Measurements from ENCODE around the gene RHBG.

RHBG gene

GRCh38 chr1:156385534-156386031 lies 16.6 kb downstream of the RHBG start:
- no peak overlapping the region for H3K4me3 ChIP-seq (replicated peaks in 1 of 2; ENCODE audit: low read depth in 2 of 2, low read length in 2 of 2)
- TF ChIP-seq, protein P1, sequence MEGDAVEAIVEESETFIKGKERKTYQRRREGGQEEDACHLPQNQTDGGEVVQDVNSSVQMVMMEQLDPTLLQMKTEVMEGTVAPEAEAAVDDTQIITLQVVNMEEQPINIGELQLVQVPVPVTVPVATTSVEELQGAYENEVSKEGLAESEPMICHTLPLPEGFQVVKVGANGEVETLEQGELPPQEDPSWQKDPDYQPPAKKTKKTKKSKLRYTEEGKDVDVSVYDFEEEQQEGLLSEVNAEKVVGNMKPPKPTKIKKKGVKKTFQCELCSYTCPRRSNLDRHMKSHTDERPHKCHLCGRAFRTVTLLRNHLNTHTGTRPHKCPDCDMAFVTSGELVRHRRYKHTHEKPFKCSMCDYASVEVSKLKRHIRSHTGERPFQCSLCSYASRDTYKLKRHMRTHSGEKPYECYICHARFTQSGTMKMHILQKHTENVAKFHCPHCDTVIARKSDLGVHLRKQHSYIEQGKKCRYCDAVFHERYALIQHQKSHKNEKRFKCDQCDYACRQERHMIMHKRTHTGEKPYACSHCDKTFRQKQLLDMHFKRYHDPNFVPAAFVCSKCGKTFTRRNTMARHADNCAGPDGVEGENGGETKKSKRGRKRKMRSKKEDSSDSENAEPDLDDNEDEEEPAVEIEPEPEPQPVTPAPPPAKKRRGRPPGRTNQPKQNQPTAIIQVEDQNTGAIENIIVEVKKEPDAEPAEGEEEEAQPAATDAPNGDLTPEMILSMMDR (IDR thresholded peaks at IDR 0.05; ENCODE audit: low read depth, low read length): peak; percentile 90

DNA sequence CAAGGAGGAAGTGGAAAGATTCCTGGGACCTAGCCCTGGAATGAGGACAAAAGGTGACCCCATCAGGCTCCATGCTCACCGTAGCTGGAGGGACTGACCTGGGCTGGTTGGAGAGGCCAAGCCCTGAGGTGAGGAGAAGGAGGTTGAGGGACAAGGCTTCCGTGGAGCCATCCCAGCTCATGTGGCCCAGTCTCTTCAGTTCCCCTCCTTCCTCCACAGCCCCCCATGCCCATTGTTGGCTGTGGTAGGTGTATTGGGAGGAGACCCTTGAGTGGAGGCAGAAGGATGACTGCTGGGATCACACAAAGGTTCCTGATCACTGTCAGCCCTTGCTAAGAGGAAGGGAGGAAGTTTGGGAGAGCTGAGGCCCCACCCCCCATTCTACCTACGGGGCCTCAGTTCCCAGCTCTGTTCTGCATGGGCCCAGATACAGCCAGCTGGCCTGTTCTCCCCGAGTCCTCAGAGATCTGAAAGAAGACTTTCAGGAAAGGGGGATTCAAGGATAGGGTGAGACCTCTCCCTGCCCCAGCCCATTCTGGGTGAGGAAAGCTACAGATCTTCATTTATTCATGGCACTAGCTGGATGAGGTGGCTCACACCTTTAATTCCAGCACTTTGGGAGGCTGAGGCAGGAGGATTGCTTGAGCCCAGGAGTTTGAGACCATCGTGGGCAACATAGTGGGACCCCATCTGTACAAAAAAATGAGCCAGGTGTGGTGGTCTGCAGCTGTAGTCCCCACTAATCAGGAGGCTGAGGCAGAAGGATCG lies 17.3 kb downstream of the RHBG start:
- TF ChIP-seq, protein P1 (IDR thresholded peaks at IDR 0.05; ENCODE audit: low read depth, low read length): no peak
- H3K4me3 ChIP-seq (replicated peaks in 1 of 2; ENCODE audit: low read depth in 2 of 2, low read length in 2 of 2): no peak overlapping the region
- no peak for DNase-seq (ENCODE audit: low read depth in 2 of 2)

More at GRCh38 chr1:156385534-156386031, 16.6 kb downstream of the RHBG start:
- peak; percentile 77 to 81 for DNase-seq (ENCODE audit: low read depth in 2 of 2)

DNA sequence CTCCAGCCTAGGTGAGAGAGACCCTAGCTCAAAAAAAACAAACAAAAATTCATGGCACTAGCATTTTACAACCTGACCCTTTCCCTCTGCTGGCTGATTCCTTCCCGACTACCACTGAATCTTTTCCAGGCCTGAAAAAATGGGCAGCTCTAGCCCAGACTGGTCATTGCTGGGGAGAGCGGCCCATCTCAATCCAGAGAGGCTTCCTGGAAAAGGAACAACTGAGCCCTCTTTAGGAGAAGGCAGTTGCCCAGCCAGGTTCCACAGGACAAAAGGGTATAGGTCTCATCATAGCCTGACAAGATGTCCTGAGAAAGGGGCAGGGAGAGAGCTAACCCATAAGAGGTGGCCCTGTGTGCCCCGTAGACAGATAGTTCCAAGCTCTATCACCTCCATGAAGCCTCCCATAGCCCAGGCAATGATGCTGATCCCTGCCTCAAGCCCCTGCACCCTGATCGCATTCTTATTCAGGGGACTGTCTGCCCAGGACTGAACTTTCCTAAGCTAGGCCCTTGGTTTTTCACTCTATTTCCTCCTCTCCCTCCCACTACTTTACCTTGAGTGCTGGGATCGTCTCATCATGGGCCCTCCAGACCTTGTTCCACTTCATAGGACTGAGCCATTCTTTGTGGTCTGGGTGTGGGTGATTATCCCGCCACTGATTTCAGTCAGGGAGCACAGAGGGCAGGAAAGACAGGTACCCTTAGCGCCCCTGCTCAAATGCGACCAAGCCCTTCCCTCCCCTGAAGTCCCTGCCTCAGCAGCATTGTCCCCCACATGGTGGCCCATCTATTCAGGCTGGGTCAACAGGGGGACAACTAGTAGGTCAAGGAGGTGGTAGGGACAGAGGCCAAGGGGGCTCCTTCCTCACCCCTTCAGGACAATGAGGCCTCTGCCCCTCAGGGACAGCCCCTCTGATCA lies 18.2 kb downstream of the RHBG start:
- no peak overlapping the region for H3K4me3 ChIP-seq (replicated peaks in 1 of 2; ENCODE audit: low read depth in 2 of 2, low read length in 2 of 2)
- DNase-seq (ENCODE audit: low read depth in 2 of 2): no peak
- TF ChIP-seq, protein P1 (IDR thresholded peaks at IDR 0.05; ENCODE audit: low read depth, low read length): no peak

- no peak for DNase-seq (ENCODE audit: low read depth in 2 of 2)
- H3K4me3 ChIP-seq (replicated peaks in 1 of 2; ENCODE audit: low read depth in 2 of 2, low read length in 2 of 2): no peak overlapping the region
- TF ChIP-seq, protein P1 (IDR thresholded peaks at IDR 0.05; ENCODE audit: low read depth, low read length): no peak
These were observed 18.8 kb downstream of the RHBG start for GRCh38 chr1:156387870-156388173.

GRCh38 chr1:156388174-156389137 lies 19.4 kb downstream of the RHBG start:
- DNase-seq (ENCODE audit: low read depth in 2 of 2): no peak
- TF ChIP-seq, protein P1 (IDR thresholded peaks at IDR 0.05; ENCODE audit: low read depth, low read length): no peak
- H3K4me3 ChIP-seq (replicated peaks in 1 of 2; ENCODE audit: low read depth in 2 of 2, low read length in 2 of 2): no peak overlapping the region

DNA sequence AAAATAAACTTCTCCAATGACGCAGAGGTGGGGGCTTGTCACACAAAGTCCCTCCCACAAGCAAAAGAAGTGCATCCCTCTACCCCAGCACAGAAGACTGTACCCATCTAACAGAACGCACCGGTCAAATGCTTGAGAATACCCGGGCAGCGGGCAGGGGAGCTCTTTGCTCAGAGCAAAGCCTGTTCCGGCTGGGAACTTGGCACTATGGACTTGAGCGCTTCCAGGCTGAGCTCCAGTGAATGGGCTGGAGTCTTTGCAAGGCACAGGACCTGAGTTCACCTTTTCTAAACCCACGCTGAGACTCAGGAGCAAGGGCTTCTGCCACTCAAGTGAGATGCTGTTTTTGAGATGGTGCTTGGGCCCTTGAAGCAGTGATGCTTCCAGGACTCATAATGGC lies 20.3 kb downstream of the RHBG start:
- no peak overlapping the region for H3K4me3 ChIP-seq (replicated peaks in 1 of 2; ENCODE audit: low read depth in 2 of 2, low read length in 2 of 2)
- DNase-seq (ENCODE audit: low read depth in 2 of 2): no peak
- TF ChIP-seq, protein P1 (IDR thresholded peaks at IDR 0.05; ENCODE audit: low read depth, low read length): no peak
